HL-60 (cell line): Measurements from ENCODE around the gene HABP2.

ENCODE experiments used
- GABPA ChIP-seq: IDR thresholded peaks from 2 replicates; pipeline ENCODE4 v1.6.1; 2012; ENCODE audit warnings: low read depth
- POLR2AphosphoS5 ChIP-seq: IDR thresholded peaks from 2 replicates; pipeline ENCODE4 v1.6.1; 2012; ENCODE audit warnings: low read depth
- REST ChIP-seq: IDR thresholded peaks from 2 replicates; pipeline ENCODE4 v1.6.1; 2012; ENCODE audit warnings: low read depth; ENCODE audit not compliant: insufficient replicate concordance
- SPI1 ChIP-seq: IDR thresholded peaks from 2 replicates; pipeline ENCODE4 v1.6.1; 2012; ENCODE audit warnings: low read depth, mild to moderate bottlenecking, borderline replicate concordance
- TF ChIP-seq, protein P1 (sequence below): IDR thresholded peaks from one replicate; pipeline ENCODE4 v1.5.1; 2011; ENCODE audit warnings: low read length, control low read depth, inconsistent platforms; ENCODE audit not compliant: insufficient read depth

DNA sequence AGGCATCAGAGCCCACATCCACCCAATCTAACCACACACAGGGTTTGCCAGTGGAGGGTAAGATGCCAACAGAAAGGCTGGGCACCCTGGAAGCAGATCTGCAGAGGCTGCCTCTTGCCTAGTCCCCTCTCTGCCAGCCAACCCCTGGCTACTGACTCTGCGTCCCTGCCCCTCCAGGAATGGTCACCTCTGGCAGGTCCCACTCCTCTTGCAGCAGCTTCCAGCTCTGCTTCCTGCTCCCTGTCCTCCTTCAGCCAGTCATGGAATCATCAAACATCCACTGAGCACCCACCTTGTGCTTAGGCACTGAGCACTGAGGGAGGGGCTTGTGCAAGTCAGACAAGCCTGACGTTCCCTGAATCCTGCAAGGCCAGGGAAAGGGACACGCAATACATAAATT is 20.1 kb upstream of the HABP2 start:
- TF ChIP-seq POLR2AphosphoS5 (no peak), REST (no peak), SPI1 (no peak), GABPA (no peak)
- TF ChIP-seq, protein P1, sequence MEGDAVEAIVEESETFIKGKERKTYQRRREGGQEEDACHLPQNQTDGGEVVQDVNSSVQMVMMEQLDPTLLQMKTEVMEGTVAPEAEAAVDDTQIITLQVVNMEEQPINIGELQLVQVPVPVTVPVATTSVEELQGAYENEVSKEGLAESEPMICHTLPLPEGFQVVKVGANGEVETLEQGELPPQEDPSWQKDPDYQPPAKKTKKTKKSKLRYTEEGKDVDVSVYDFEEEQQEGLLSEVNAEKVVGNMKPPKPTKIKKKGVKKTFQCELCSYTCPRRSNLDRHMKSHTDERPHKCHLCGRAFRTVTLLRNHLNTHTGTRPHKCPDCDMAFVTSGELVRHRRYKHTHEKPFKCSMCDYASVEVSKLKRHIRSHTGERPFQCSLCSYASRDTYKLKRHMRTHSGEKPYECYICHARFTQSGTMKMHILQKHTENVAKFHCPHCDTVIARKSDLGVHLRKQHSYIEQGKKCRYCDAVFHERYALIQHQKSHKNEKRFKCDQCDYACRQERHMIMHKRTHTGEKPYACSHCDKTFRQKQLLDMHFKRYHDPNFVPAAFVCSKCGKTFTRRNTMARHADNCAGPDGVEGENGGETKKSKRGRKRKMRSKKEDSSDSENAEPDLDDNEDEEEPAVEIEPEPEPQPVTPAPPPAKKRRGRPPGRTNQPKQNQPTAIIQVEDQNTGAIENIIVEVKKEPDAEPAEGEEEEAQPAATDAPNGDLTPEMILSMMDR = no peak
